Stimulated activated naive CD8-positive, alpha-beta T cell treated with anti-CD3 and anti-CD28 coated beads, Interleukin-15, amount 100 ng/mL, for 72 hours (primary cell): ENCODE results near the gene MPPED1.
A peak's percentile ranks its signal among the peaks of the same experiment; 100 is the strongest.

ENCODE experiments used
- ATAC-seq: fragments of 150-1000 bp; cut with Tn5 transposase; 2 replicates; pipeline ENCODE4 v1.10.0; 2021; ENCODE audit warnings: mild to moderate bottlenecking, moderate library complexity
- DNase-seq, 2 donors: peaks; one replicate each; pipeline ENCODE4 v3.0.0; 2021 to 2022
- H3K27ac Mint-ChIP-seq, 2 donors: one replicate each; pipeline ENCODE4 v1.8.0; 2022; ENCODE audit warnings: mild to moderate bottlenecking in 2 of 2, mixed read lengths in 2 of 2, moderate library complexity in 2 of 2
- H3K27me3 Mint-ChIP-seq: one replicate; pipeline ENCODE4 v1.8.0; 2022; ENCODE audit warnings: mixed read lengths
- H3K4me1 Mint-ChIP-seq: one replicate; pipeline ENCODE4 v1.8.0; 2022; ENCODE audit warnings: mild to moderate bottlenecking, mixed read lengths
- H3K4me3 Mint-ChIP-seq, 2 donors: one replicate each; pipeline ENCODE4 v1.8.0; 2022; ENCODE audit warnings: mild to moderate bottlenecking in 2 of 2, mixed read lengths in 2 of 2, moderate library complexity in 1 of 2
- H3K9me3 Mint-ChIP-seq, 2 donors: one replicate each; pipeline ENCODE4 v1.8.0; 2022; ENCODE audit warnings: mixed read lengths in 2 of 2

Gene MPPED1

GRCh38 chr22:43399980-43400358 lies 11.8 kb upstream of the MPPED1 start:
- H3K27me3 Mint-ChIP-seq, result peaks cover 33% of the 10 kb centered on the region
- H3K27ac Mint-ChIP-seq, result no peak overlapping the region
- H3K9me3 Mint-ChIP-seq, result no peaks in the 10 kb centered on the region
- H3K4me1 Mint-ChIP-seq, result no peaks in the 10 kb centered on the region
- no peak for DNase-seq
- H3K4me3 Mint-ChIP-seq, result no peak overlapping the region
- no peak for ATAC-seq

- no peaks in the 10 kb centered on the region for H3K4me1 Mint-ChIP-seq
- DNase-seq, result no peak
- ATAC-seq, result no peak
- H3K27me3 Mint-ChIP-seq, result peaks cover 33% of the 10 kb centered on the region
- H3K27ac Mint-ChIP-seq, result no peak overlapping the region
- H3K9me3 Mint-ChIP-seq, result no peaks in the 10 kb centered on the region
- no peak overlapping the region for H3K4me3 Mint-ChIP-seq
These were observed 11.4 kb upstream of the MPPED1 start for GRCh38 chr22:43400449-43400848.

- Mint-ChIP-seq H3K4me3 (no peak overlapping the region), H3K27ac (peak overlapping the region in 1 of 2 donors; percentile 42), H3K4me1 (no peaks in the 10 kb centered on the region), H3K9me3 (no peaks in the 10 kb centered on the region), H3K27me3 (peaks cover 33% of the 10 kb centered on the region)
- ATAC-seq (no peak), DNase-seq (no peak)
These were observed 10.6 kb upstream of the MPPED1 start for GRCh38 chr22:43401233-43401632.

- Mint-ChIP-seq H3K4me3 (no peak overlapping the region), H3K27ac (no peak overlapping the region), H3K27me3 (peaks cover 31% of the 10 kb centered on the region), H3K9me3 (no peaks in the 10 kb centered on the region), H3K4me1 (no peaks in the 10 kb centered on the region)
- no peak for ATAC-seq
- no peak for DNase-seq
These were observed 10.2 kb upstream of the MPPED1 start for GRCh38 chr22:43401661-43402060.

GRCh38 chr22:43402128-43402527 lies 9.7 kb upstream of the MPPED1 start:
- no peak overlapping the region for H3K27ac Mint-ChIP-seq
- H3K27me3 Mint-ChIP-seq, result peaks cover 26% of the 10 kb centered on the region
- no peaks in the 10 kb centered on the region for H3K9me3 Mint-ChIP-seq
- no peak for DNase-seq
- no peak overlapping the region for H3K4me3 Mint-ChIP-seq
- no peak for ATAC-seq
- no peaks in the 10 kb centered on the region for H3K4me1 Mint-ChIP-seq

- DNase-seq, result no peak
- Mint-ChIP-seq H3K27me3 (peaks cover 30% of the 10 kb centered on the region), H3K27ac (no peak overlapping the region), H3K4me3 (no peak overlapping the region), H3K4me1 (no peaks in the 10 kb centered on the region), H3K9me3 (no peaks in the 10 kb centered on the region)
- no peak for ATAC-seq
These were observed 7.0 kb upstream of the MPPED1 start for GRCh38 chr22:43404673-43405385.

- H3K27ac Mint-ChIP-seq, result no peak overlapping the region
- no peak overlapping the region for H3K4me3 Mint-ChIP-seq
- ATAC-seq, result no peak
- no peaks in the 10 kb centered on the region for H3K9me3 Mint-ChIP-seq
- DNase-seq, result no peak
- H3K27me3 Mint-ChIP-seq, result peaks cover 38% of the 10 kb centered on the region
- H3K4me1 Mint-ChIP-seq, result no peaks in the 10 kb centered on the region
These were observed 5.5 kb upstream of the MPPED1 start for GRCh38 chr22:43406186-43406790.

GRCh38 chr22:43407591-43407990 lies 4.2 kb upstream of the MPPED1 start:
- Mint-ChIP-seq H3K9me3 (no peaks in the 10 kb centered on the region), H3K27ac (no peak overlapping the region), H3K4me1 (no peaks in the 10 kb centered on the region), H3K4me3 (no peak overlapping the region), H3K27me3 (peaks cover 43% of the 10 kb centered on the region)
- no peak for ATAC-seq
- DNase-seq, result no peak

- Mint-ChIP-seq H3K27me3 (peaks cover 47% of the 10 kb centered on the region), H3K4me1 (no peaks in the 10 kb centered on the region), H3K4me3 (no peak overlapping the region), H3K27ac (no peak overlapping the region), H3K9me3 (no peaks in the 10 kb centered on the region)
- DNase-seq, result no peak
- ATAC-seq, result no peak
These were observed 3.8 kb upstream of the MPPED1 start for GRCh38 chr22:43408009-43408408.

- ATAC-seq (no peak), DNase-seq (no peak)
- no peak overlapping the region for H3K4me3 Mint-ChIP-seq
- peak overlapping the region in 1 of 2 donors; percentile 88 for H3K27ac Mint-ChIP-seq
- peaks cover 50% of the 10 kb centered on the region for H3K27me3 Mint-ChIP-seq
- no peaks in the 10 kb centered on the region for H3K9me3 Mint-ChIP-seq
- H3K4me1 Mint-ChIP-seq, result no peaks in the 10 kb centered on the region
These were observed 2.8 kb upstream of the MPPED1 start for GRCh38 chr22:43409046-43409445.

- H3K4me3 Mint-ChIP-seq, result no peak overlapping the region
- H3K27ac Mint-ChIP-seq, result no peak overlapping the region
- no peaks in the 10 kb centered on the region for H3K9me3 Mint-ChIP-seq
- no peak for ATAC-seq
- peaks cover 51% of the 10 kb centered on the region for H3K27me3 Mint-ChIP-seq
- no peak for DNase-seq
- no peaks in the 10 kb centered on the region for H3K4me1 Mint-ChIP-seq
These were observed 2.0 kb upstream of the MPPED1 start for GRCh38 chr22:43409800-43410199.

- Mint-ChIP-seq H3K27ac (no peak overlapping the region), H3K4me3 (peak overlapping the region in 1 of 2 donors; percentile 19), H3K27me3 (peaks cover 56% of the 10 kb centered on the region), H3K4me1 (no peaks in the 10 kb centered on the region), H3K9me3 (no peaks in the 10 kb centered on the region)
- ATAC-seq, result peak; percentile 26
- DNase-seq, result no peak
These were observed 560 bp upstream of the MPPED1 start for GRCh38 chr22:43411040-43411868.

GRCh38 chr22:43412808-43413795 lies 1.3 kb downstream of the MPPED1 start:
- Mint-ChIP-seq H3K4me1 (no peaks in the 10 kb centered on the region), H3K9me3 (no peaks in the 10 kb centered on the region), H3K27ac (peak overlapping the region in 1 of 2 donors; percentile 46), H3K27me3 (peaks cover 63% of the 10 kb centered on the region), H3K4me3 (no peak overlapping the region)
- ATAC-seq (no peak), DNase-seq (no peak)

GRCh38 chr22:43413826-43414225 lies 2.0 kb downstream of the MPPED1 start:
- Mint-ChIP-seq H3K9me3 (no peaks in the 10 kb centered on the region), H3K4me3 (no peak overlapping the region), H3K27me3 (peaks cover 63% of the 10 kb centered on the region), H3K27ac (no peak overlapping the region), H3K4me1 (no peaks in the 10 kb centered on the region)
- DNase-seq (no peak), ATAC-seq (no peak)

- Mint-ChIP-seq H3K4me3 (no peak overlapping the region), H3K27ac (no peak overlapping the region), H3K9me3 (no peaks in the 10 kb centered on the region), H3K4me1 (no peaks in the 10 kb centered on the region), H3K27me3 (peaks cover 57% of the 10 kb centered on the region)
- no peak for ATAC-seq
- DNase-seq, result no peak
These were observed 3.9 kb downstream of the MPPED1 start for GRCh38 chr22:43415681-43416080.
